ENCODE results near the gene E2F2. TPM values are rescaled to one million over a fixed set of nuclear protein-coding genes. Genes with fewer than 3 reads are reported as not detected.
A peak's percentile ranks its signal among the peaks of the same experiment; 100 is the strongest.

The E2F2 gene
- total RNA-seq, 1 donor from 2014 or later: under 0.01 TPM

DNA sequence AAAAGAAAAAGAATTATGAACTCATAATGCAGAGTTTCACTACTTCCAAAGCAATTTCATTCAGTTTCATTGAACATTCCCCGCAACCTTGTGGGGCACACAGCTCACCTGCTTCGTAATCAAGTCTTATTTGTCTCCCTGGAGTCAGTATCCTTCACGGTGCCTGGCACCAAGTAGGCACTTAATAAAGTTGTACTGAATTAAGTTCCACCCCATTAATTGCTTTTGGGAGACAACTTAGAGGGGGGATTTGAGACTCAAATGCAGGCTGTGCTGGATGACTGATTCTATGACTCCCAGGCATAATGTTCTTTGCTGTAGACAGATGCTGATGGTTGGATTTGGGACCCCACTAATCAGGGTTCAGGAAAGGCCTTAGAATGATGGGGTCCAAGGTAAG is 34.7 kb upstream of the E2F2 start:
- H3K27me3 ChIP-seq (ENCODE audit: control insufficient read depth, insufficient read depth, low read length): no peaks in the 10 kb centered on the region
- DNase-seq (ENCODE audit: low read depth) (no peak), FAIRE-seq (no peak)
- TF ChIP-seq CTCF (IDR thresholded peaks at IDR 0.05; ENCODE audit: insufficient read depth, low read length, severe bottlenecking): no peak
- H3K4me3 ChIP-seq (ENCODE audit: low read depth, low read length): no peak overlapping the region
- H3K36me3 ChIP-seq (ENCODE audit: control insufficient read depth, insufficient read depth, low read length): no peaks in the 10 kb centered on the region

GRCh38 chr1:23564529-23565122 is 33.6 kb upstream of the E2F2 start:
- no peak for DNase-seq (ENCODE audit: low read depth)
- no peak for TF ChIP-seq CTCF (IDR thresholded peaks at IDR 0.05; ENCODE audit: insufficient read depth, low read length, severe bottlenecking)
- FAIRE-seq: no peak

DNA sequence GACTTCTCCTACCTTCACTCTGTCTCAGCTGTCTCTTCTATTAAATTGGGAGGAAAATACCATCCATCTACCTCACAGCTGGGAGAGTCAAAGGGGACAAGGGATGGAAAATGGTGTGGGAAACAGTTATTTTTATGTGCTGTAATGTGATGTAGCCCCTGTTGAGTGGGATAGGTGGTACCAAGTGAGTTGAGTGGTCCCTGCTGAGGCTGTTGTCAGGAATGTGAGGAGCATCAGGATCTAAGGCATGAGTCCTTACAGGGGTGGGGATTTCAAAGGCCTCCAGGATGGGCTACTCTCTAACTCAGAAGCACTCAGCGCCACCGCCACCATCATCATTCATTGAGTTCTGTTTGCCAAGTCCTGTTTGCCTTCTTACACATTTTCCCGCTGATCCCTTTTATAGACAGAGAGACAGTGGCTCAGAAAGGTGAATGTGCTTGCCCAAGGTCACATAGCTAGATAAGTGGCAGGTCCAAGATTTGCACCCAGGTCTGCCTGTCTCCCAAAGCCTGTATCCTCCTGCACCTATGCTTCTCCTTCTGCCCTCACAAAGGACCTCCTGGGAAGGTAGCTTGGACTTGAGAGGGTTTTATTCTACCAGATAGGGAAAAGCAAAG is 32.8 kb upstream of the E2F2 start:
- FAIRE-seq (no peak), DNase-seq (ENCODE audit: low read depth) (no peak)
- no peaks in the 10 kb centered on the region for H3K27me3 ChIP-seq (ENCODE audit: control insufficient read depth, insufficient read depth, low read length)
- no peak for TF ChIP-seq CTCF (IDR thresholded peaks at IDR 0.05; ENCODE audit: insufficient read depth, low read length, severe bottlenecking)
- no peaks in the 10 kb centered on the region for H3K36me3 ChIP-seq (ENCODE audit: control insufficient read depth, insufficient read depth, low read length)
- H3K4me3 ChIP-seq (ENCODE audit: low read depth, low read length): no peak overlapping the region

More at GRCh38 chr1:23564529-23565122, 33.6 kb upstream of the E2F2 start:
- no peaks in the 10 kb centered on the region for H3K36me3 ChIP-seq (ENCODE audit: control insufficient read depth, insufficient read depth, low read length)
- H3K27me3 ChIP-seq (ENCODE audit: control insufficient read depth, insufficient read depth, low read length): no peaks in the 10 kb centered on the region
- no peak overlapping the region for H3K4me3 ChIP-seq (ENCODE audit: low read depth, low read length)

DNA sequence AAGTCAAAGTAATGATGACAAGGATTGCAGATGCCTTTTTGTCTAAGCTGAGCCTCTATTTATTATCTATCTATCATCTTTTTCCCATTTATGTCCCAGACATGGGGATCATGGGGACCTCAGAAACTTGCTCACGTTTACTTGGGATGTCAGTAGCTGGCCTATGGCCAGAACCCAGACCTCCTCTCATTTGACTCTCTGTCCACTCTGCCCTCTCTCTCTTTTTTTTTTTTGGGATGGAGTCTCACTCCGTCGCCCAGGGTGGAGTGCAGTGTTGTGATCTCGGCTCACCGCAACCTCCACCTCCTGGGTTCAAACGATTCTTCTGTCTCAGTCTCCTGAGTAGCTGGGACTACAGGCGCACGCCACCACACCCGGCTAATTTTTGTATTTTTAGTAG is 32.0 kb upstream of the E2F2 start:
- DNase-seq (ENCODE audit: low read depth): no peak
- no peak for FAIRE-seq

GRCh38 chr1:23562137-23562876 is 31.3 kb upstream of the E2F2 start:
- Histone ChIP-seq H3K4me3 (ENCODE audit: low read depth, low read length) (no peak overlapping the region), H3K27me3 (ENCODE audit: control insufficient read depth, insufficient read depth, low read length) (no peaks in the 10 kb centered on the region), H3K36me3 (ENCODE audit: control insufficient read depth, insufficient read depth, low read length) (peaks cover 2% of the 10 kb centered on the region)
- no peak for TF ChIP-seq CTCF (IDR thresholded peaks at IDR 0.05; ENCODE audit: insufficient read depth, low read length, severe bottlenecking)
- FAIRE-seq (no peak), DNase-seq (ENCODE audit: low read depth) (peak; percentile 84)

More for the DNA sequence above, 32.0 kb upstream of the E2F2 start:
- no peak overlapping the region for H3K4me3 ChIP-seq (ENCODE audit: low read depth, low read length)
- no peaks in the 10 kb centered on the region for H3K27me3 ChIP-seq (ENCODE audit: control insufficient read depth, insufficient read depth, low read length)
- H3K36me3 ChIP-seq (ENCODE audit: control insufficient read depth, insufficient read depth, low read length): peaks cover 2% of the 10 kb centered on the region
- no peak for TF ChIP-seq CTCF (IDR thresholded peaks at IDR 0.05; ENCODE audit: insufficient read depth, low read length, severe bottlenecking)

All from bronchial epithelial cell (primary cell).